Naive thymus-derived CD4-positive, alpha-beta T cell (primary cell): ENCODE measurements around the gene ADORA1. TPM values are rescaled to one million over a fixed set of nuclear protein-coding genes. Genes with fewer than 3 reads are reported as not detected.
A peak's percentile ranks its signal among the peaks of the same experiment; 100 is the strongest.

Source experiments
- ATAC-seq: fragments of 150-1000 bp; cut with Tn5 transposase; 2 replicates; pipeline ENCODE4 v1.10.0; 2021; ENCODE audit warnings: mild to moderate bottlenecking, moderate library complexity
- CTCF ChIA-PET: fragments of 350-600 bp; sonication (Branson Sonifier 250); formaldehyde crosslinking; loops from one replicate; lab custom pipeline; 2021; ENCODE audit warnings: antibody characterized with exemption; lab: Charles Lee
- POLR2A ChIA-PET: fragments of 350-600 bp; sonication (Branson Sonifier 250); formaldehyde crosslinking; loops from one replicate; lab custom pipeline; 2021; ENCODE audit warnings: antibody characterized with exemption, inconsistent platforms; lab: Charles Lee
- DNase-seq, 9 donors: peaks; one replicate each; pipeline versions ENCODE4 v3.0.0 to v3.0.0-alpha.2; 2020 to 2022; ENCODE audit warnings: mixed read lengths in 1 of 9
- H3K27ac ChIP-seq: one replicate; pipeline ENCODE4 v1.7.0; 2013; ENCODE audit warnings: mild to moderate bottlenecking, low read depth, low read length, moderate library complexity
- H3K27me3 ChIP-seq, 2 donors: one replicate each; pipeline ENCODE4 v1.7.0; 2013; ENCODE audit warnings: low read length in 2 of 2, mild to moderate bottlenecking in 2 of 2, moderate library complexity in 2 of 2; ENCODE audit not compliant: control insufficient read depth in 2 of 2, insufficient read depth in 2 of 2
- H3K36me3 ChIP-seq, 3 experiments: 1 replicate in 2 of 3; 2 replicates in 1 of 3; pipeline ENCODE4 v1.7.0; 2013; ENCODE audit warnings: low read length in 3 of 3, mild to moderate bottlenecking in 3 of 3, moderate library complexity in 1 of 3; ENCODE audit not compliant: insufficient read depth in 3 of 3, control insufficient read depth in 2 of 3
- H3K4me1 ChIP-seq, 2 donors: one replicate each; pipeline ENCODE4 v1.7.0; 2013; ENCODE audit warnings: low read length in 2 of 2, mild to moderate bottlenecking in 2 of 2, moderate library complexity in 1 of 2; ENCODE audit not compliant: control insufficient read depth in 2 of 2, insufficient read depth in 2 of 2
- H3K4me3 ChIP-seq: 2 replicates; pipeline ENCODE4 v1.7.0; 2013; ENCODE audit warnings: mild to moderate bottlenecking, low read length
- H3K9me3 ChIP-seq, 3 experiments: 1 replicate in 2 of 3; 2 replicates in 1 of 3; pipeline ENCODE4 v1.7.0; 2013; ENCODE audit warnings: low read length in 3 of 3; ENCODE audit not compliant: control insufficient read depth in 2 of 3
- H3K27ac Mint-ChIP-seq, 9 donors: one replicate each; pipeline ENCODE4 v1.8.0; 2020 to 2022; ENCODE audit warnings: mixed read lengths in 9 of 9, mild to moderate bottlenecking in 8 of 9, moderate library complexity in 5 of 9, inconsistent platforms in 2 of 9
- H3K27me3 Mint-ChIP-seq, 5 donors: one replicate each; pipeline ENCODE4 v1.8.0; 2021 to 2022; ENCODE audit warnings: mixed read lengths in 5 of 5, mild to moderate bottlenecking in 1 of 5
- H3K36me3 Mint-ChIP-seq, 5 donors: one replicate each; pipeline ENCODE4 v1.8.0; 2020 to 2022; ENCODE audit warnings: mixed read lengths in 5 of 5, mild to moderate bottlenecking in 3 of 5, inconsistent platforms in 1 of 5
- H3K4me1 Mint-ChIP-seq, 7 donors: one replicate each; pipeline ENCODE4 v1.8.0; 2020 to 2022; ENCODE audit warnings: mixed read lengths in 7 of 7, mild to moderate bottlenecking in 3 of 7, inconsistent platforms in 1 of 7
- H3K4me3 Mint-ChIP-seq, 10 donors: one replicate each; pipeline ENCODE4 v1.8.0; 2020 to 2022; ENCODE audit warnings: mild to moderate bottlenecking in 10 of 10, mixed read lengths in 10 of 10, moderate library complexity in 6 of 10, inconsistent platforms in 2 of 10
- H3K9me3 Mint-ChIP-seq, 11 donors: one replicate each; pipeline ENCODE4 v1.8.0; 2020 to 2022; ENCODE audit warnings: mixed read lengths in 11 of 11, mild to moderate bottlenecking in 4 of 11, inconsistent platforms in 1 of 11, moderate library complexity in 1 of 11
- intact Hi-C, 2 donors: fragments of 100-400 bp; cut with micrococcal nuclease; formaldehyde crosslinking; loops; one replicate each; pipeline ENCODE4 v1.15.1; 2023
- polyA plus RNA-seq, 2 donors: library from polyadenylated mRNA; unstranded; fragments of 300-500 nt; fragmentation: Illumina TruSeq; gene quantifications; one replicate each; pipeline ENCODE4 v1.2.3, GENCODE V29; 2021
- total RNA-seq, 6 experiments: library from RNA in 5 of 6; stranded (reverse) in 5 of 6; gene quantifications; 1 replicate in 5 of 6; 2 replicates in 1 of 6; pipeline ENCODE4 v1.2.3 and lab custom pipeline; 2021 to 2026

Gene ADORA1
- total and polyA plus RNA-seq, 7 experiments from 2014 or later = 0.44 TPM; not detected in 6

GRCh38 chr1:203153989-203154821, 26.7 kb downstream of the ADORA1 start:
- Histone ChIP-seq H3K27ac (no peak overlapping the region), H3K4me3 (no peak overlapping the region), H3K9me3 (no peaks in the 10 kb centered on the region), H3K36me3 (no peaks in the 10 kb centered on the region), H3K27me3 (peaks cover 0 to 3% of the 10 kb centered on the region in 2 donors), H3K4me1 (no peaks in the 10 kb centered on the region)
- Mint-ChIP-seq H3K27ac (peak overlapping the region in 1 of 9 donors; percentile 47), H3K36me3 (peaks cover 0 to 9% (median 0%) of the 10 kb centered on the region in 5 donors), H3K27me3 (peaks cover 0 to 18% (median 5%) of the 10 kb centered on the region in 5 donors), H3K4me3 (no peak overlapping the region), H3K4me1 (no peaks in the 10 kb centered on the region), H3K9me3 (peaks cover 0 to 16% (median 3%) of the 10 kb centered on the region in 11 donors)
- ATAC-seq (no peak), DNase-seq (no peak)
- intact Hi-C loops = no loop called here
- CTCF ChIA-PET = interaction anchor here (0.8 kb wide), 1 partner anchor 13 kb away, joined by 3 read pairs; no protein-coding TSS in a partner anchor
- POLR2A ChIA-PET = no interaction called here

DNA sequence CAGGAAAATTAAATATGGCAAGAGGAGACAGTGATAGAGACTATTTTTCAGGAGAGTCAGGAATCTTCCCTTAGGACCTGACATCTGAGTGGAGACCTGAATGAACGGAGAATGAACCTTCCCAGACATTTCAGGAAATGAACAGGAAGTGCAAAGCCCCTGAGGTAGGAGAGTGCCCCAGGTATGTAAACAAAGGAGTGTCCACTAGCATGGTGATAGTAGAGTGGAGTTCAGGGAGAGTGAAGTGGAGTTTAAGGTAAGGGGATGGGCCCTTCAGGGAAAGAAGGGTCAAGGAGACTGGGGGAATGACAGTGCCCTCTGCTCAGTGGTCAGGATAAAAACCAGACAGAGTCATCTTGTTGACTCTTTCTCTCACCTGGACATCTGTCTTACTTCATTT, 28.8 kb downstream of the ADORA1 start:
- Mint-ChIP-seq H3K36me3 (peaks cover 0 to 9% (median 0%) of the 10 kb centered on the region in 5 donors), H3K9me3 (peaks cover 0 to 21% (median 6%) of the 10 kb centered on the region in 11 donors), H3K4me1 (peaks cover 0 to 1% (median 0%) of the 10 kb centered on the region in 7 donors), H3K27me3 (peaks cover 0 to 18% (median 5%) of the 10 kb centered on the region in 5 donors), H3K27ac (no peak overlapping the region), H3K4me3 (no peak overlapping the region)
- DNase-seq (no peak), ATAC-seq (no peak)
- H3K4me3 ChIP-seq = no peak overlapping the region
- no peaks in the 10 kb centered on the region for H3K9me3 ChIP-seq
- H3K27me3 ChIP-seq = peaks cover 0 to 3% of the 10 kb centered on the region in 2 donors
- H3K4me1 ChIP-seq = no peaks in the 10 kb centered on the region
- intact Hi-C loops = no loop called here
- ChIA-PET CTCF (no interaction called here), POLR2A (no interaction called here)
- no peaks in the 10 kb centered on the region for H3K36me3 ChIP-seq
- no peak overlapping the region for H3K27ac ChIP-seq

DNA sequence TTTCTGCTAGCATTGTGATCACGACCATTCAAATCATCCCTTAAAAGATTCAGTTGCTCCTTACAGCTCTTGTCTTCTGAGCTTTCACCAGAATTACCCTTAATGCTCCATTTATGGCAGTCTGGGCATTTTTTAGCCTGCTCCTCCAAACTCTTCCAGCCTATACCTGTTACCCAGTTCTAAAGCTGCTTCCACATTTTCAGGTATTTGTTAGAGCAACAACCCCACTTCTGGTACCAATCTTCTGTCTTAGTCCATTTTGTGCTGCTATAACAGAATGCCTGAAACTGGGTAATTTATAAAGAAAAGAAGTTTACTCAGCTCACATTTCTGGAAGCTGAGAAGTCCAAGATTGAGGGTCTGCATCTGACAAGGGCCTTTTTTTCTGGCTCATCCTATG, 30.9 kb downstream of the ADORA1 start:
- Histone ChIP-seq H3K4me3 (no peak overlapping the region), H3K4me1 (no peaks in the 10 kb centered on the region), H3K9me3 (no peaks in the 10 kb centered on the region), H3K36me3 (no peaks in the 10 kb centered on the region), H3K27me3 (peaks cover 0 to 3% of the 10 kb centered on the region in 2 donors), H3K27ac (no peak overlapping the region)
- DNase-seq (no peak), ATAC-seq (no peak)
- peaks cover 0 to 21% (median 6%) of the 10 kb centered on the region in 11 donors for H3K9me3 Mint-ChIP-seq
- H3K27me3 Mint-ChIP-seq = peaks cover 0 to 31% (median 14%) of the 10 kb centered on the region in 5 donors
- POLR2A ChIA-PET = no interaction called here
- no peak overlapping the region for H3K27ac Mint-ChIP-seq
- H3K36me3 Mint-ChIP-seq = peaks cover 0 to 9% (median 0%) of the 10 kb centered on the region in 5 donors
- intact Hi-C loops = no loop called here
- CTCF ChIA-PET = no interaction called here
- H3K4me3 Mint-ChIP-seq = no peak overlapping the region
- H3K4me1 Mint-ChIP-seq = peaks cover 0 to 1% (median 0%) of the 10 kb centered on the region in 7 donors

GRCh38 chr1:203158960-203159665, 31.6 kb downstream of the ADORA1 start:
- no peak for ATAC-seq
- Histone ChIP-seq H3K27ac (no peak overlapping the region), H3K36me3 (no peaks in the 10 kb centered on the region), H3K4me3 (no peak overlapping the region), H3K4me1 (no peaks in the 10 kb centered on the region), H3K27me3 (peaks cover 0 to 3% of the 10 kb centered on the region in 2 donors), H3K9me3 (no peaks in the 10 kb centered on the region)
- H3K36me3 Mint-ChIP-seq = peaks cover 0 to 9% (median 0%) of the 10 kb centered on the region in 5 donors
- peaks cover 0 to 1% (median 0%) of the 10 kb centered on the region in 7 donors for H3K4me1 Mint-ChIP-seq
- H3K9me3 Mint-ChIP-seq = peaks cover 0 to 21% (median 6%) of the 10 kb centered on the region in 11 donors
- ChIA-PET POLR2A (no interaction called here), CTCF (no interaction called here)
- no peak overlapping the region for H3K4me3 Mint-ChIP-seq
- no peak overlapping the region for H3K27ac Mint-ChIP-seq
- intact Hi-C loops = no loop called here
- DNase-seq = no peak
- H3K27me3 Mint-ChIP-seq = peaks cover 0 to 33% (median 19%) of the 10 kb centered on the region in 5 donors

- DNase-seq (no peak), ATAC-seq (no peak)
- no peak overlapping the region for H3K27ac Mint-ChIP-seq
- H3K36me3 ChIP-seq = no peaks in the 10 kb centered on the region
- no peak overlapping the region for H3K4me3 Mint-ChIP-seq
- H3K4me1 ChIP-seq = no peaks in the 10 kb centered on the region
- peaks cover 0 to 21% (median 6%) of the 10 kb centered on the region in 11 donors for H3K9me3 Mint-ChIP-seq
- peaks cover 0 to 1% (median 0%) of the 10 kb centered on the region in 7 donors for H3K4me1 Mint-ChIP-seq
- intact Hi-C loops = no loop called here
- H3K9me3 ChIP-seq = no peaks in the 10 kb centered on the region
- peaks cover 0 to 32% (median 20%) of the 10 kb centered on the region in 5 donors for H3K27me3 Mint-ChIP-seq
- H3K27me3 ChIP-seq = peaks cover 0 to 3% of the 10 kb centered on the region in 2 donors
- H3K36me3 Mint-ChIP-seq = peaks cover 0 to 9% (median 0%) of the 10 kb centered on the region in 5 donors
- ChIA-PET CTCF (no interaction called here), POLR2A (no interaction called here)
- H3K27ac ChIP-seq = no peak overlapping the region
- H3K4me3 ChIP-seq = no peak overlapping the region
These were observed 32.3 kb downstream of the ADORA1 start for GRCh38 chr1:203159844-203160243.

GRCh38 chr1:203161175-203161574, 33.6 kb downstream of the ADORA1 start:
- no peaks in the 10 kb centered on the region for H3K36me3 ChIP-seq
- peaks cover 0 to under 1% of the 10 kb centered on the region in 2 donors for H3K27me3 ChIP-seq
- H3K4me1 Mint-ChIP-seq = peaks cover 0 to 2% (median 0%) of the 10 kb centered on the region in 7 donors
- H3K9me3 ChIP-seq = no peaks in the 10 kb centered on the region
- H3K4me3 ChIP-seq = no peak overlapping the region
- H3K27ac ChIP-seq = no peak overlapping the region
- DNase-seq (no peak), ATAC-seq (no peak)
- H3K4me1 ChIP-seq = no peaks in the 10 kb centered on the region
- H3K27me3 Mint-ChIP-seq = peaks cover 0 to 35% (median 20%) of the 10 kb centered on the region in 5 donors
- ChIA-PET POLR2A (no interaction called here), CTCF (no interaction called here)
- peaks cover 0 to 21% (median 6%) of the 10 kb centered on the region in 11 donors for H3K9me3 Mint-ChIP-seq
- H3K27ac Mint-ChIP-seq = no peak overlapping the region
- no peak overlapping the region for H3K4me3 Mint-ChIP-seq
- intact Hi-C loops = no loop called here
- H3K36me3 Mint-ChIP-seq = peaks cover 0 to 9% (median 0%) of the 10 kb centered on the region in 5 donors
